HG03175 (cell line): Measurements from ENCODE around the gene LLGL2.
A peak's percentile ranks its signal among the peaks of the same experiment; 100 is the strongest.

Experiments used
- ATAC-seq: cut with Tn5 transposase; IDR thresholded peaks from one replicate; pipeline ENCODE4 v1.9.1; 2021; ENCODE audit warnings: mild to moderate bottlenecking, moderate library complexity; ENCODE audit not compliant: unreplicated experiment

LLGL2 gene

DNA sequence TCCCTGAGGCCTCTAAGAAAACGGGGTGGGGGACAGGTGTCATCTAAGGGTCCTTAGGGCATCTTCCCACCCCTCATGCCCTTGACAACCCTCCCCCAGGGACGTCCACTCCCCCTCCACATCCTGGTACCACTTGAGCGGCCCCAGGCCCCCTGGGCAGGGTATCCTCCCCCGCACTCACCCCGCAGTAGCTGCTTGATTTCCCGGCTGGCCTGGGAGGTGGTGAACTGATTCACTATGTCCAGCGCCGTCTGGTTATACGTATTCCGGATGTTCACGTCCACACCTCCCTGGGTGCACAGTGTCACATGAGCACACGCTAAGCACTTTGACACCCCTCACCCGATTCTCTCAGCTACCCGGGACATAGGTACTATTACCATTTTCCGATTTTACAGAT, 19.9 kb upstream of the LLGL2 start:
- no peak for ATAC-seq

DNA sequence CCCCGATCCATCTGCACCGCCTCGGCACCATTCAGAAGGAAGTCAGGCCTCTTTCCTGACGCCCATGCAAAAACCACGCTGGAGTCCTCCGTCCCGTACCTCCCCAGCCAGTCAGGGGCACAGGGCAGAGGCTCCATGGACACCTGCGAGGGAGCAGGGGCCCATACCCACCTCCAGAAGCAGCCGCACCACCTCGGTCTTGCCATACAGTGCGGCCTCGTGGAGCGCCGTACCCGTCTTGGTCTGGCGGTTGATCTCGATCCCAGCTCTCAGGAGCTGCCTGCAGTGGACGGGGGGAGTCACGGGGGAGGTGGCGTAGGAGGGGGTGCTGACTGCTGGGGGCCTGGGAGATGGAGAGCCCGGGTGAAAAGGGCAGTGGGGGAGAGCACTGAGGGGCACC, 19.4 kb upstream of the LLGL2 start:
- no peak for ATAC-seq

DNA sequence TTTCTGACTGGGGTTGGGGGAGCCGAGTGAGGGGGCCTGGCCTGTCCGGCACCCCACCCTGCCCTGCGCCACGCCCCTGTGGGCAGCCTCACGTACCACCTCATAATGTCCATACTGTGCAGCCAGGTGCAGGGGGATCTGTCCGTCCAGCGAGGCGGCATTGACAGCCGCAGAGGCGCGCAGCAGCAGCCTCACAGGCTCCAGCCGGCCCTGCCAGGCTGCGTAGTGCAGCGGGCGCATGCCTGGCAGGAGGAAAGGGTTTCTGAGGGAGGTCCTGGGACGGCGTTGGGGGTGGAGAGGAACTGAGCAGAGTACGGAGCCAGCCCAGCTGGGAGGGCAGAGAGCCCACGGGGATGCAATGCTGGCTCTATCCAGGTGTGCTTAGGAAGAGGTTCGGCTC, 18.6 kb upstream of the LLGL2 start:
- no peak for ATAC-seq

DNA sequence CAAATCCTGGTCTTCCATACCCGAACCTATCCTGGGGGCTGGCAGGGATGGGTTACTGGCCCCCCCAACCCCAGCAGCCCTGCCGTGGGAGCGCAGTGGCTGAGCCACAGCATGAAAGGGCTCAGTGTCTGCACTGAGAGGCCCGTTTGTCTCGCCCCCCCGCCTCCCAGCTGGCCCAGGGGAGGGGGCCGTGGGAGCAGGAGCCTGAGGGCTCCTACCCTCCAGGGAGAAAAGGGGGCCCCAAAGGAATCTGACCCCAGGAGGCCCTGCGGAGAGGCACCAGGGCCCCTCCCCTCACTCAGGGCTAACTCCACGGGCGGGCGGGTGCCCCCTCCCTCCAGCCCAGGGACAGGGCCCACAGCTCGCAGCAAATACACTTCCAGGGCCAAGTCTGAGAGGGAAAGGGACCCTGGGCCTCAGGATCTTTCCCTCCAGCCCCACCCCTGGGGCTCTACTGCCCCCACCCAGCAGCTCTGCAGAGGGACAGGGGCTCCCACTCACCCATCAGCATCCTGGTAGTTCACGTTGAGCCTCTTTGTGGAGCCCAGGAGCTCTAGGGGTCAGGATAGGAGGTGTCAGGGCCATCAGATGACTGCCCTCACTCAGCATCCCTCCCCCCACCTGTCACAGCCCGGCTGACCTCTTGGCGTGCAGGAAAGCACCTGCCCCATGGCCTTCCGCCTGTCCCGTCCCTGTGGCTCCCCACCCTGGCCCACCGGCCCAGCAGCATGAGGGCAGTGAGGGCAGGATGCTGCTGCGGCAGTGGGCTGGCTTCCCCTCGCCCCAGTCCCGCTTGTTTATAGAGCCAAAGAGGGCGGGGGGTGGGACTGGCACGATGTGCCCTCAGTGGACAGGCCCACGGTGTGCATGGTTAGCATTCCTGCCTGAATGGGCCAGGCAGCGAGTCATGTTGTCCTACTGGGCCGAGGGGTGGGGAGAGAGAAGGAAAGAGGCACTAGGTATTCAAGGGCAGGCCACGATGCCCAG, 17.5 kb upstream of the LLGL2 start:
- ATAC-seq, result no peak

DNA sequence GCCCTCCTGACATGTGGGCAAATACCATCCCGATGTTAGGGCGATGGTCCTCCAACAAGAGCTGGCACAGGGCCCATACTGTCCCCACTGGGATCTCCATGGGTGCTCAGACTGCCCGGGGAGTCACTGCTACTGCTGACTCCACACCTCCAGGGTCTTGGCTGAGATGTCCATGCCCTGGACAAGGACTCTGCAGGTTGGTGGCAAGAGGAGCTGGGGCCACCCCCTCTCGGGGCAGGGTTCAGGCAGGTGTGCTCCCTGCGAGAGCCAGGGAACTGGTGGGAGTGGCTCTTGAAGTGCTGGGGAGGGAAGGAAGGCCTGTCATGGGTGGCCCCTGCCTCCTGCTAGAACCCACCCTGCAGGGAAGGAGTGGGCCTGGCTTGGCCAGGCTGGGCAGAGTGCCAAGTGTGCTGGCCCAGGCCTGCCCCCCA, 16.6 kb upstream of the LLGL2 start:
- ATAC-seq, result no peak

DNA sequence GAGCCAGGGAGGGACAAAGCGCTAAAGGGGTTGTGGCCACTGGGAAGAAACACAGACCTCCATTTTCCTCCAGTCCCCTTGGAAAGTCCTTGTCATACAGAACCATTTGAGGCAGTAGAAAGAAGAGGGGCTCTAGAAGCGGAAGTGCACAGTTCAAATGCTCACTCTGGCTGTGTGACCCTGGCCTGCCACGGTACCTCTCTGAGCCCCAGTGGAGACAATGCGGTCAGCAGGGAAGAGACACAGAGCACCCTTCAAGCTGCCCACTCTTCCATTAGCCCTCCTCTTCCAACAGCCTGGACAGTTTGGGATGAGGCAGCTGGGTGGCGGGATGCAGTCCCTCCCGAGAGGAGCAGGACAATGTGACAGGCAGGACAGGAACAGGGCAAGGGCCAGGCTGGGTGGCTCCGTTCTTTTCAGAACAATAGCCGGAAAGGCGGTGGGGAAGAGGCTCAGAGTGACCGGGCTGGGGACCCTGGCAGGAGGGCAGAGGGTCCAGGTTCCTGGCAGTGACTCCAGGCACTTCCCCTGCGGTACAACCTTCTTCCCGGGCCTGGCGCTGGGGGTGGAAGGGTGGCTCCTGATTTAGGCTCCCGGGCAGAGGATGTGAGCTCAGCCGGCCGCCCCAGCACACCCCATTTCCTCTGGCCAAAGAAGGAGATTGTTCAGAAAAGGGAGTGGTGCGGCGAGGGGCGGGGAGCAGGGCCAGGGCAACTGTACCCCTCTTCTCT, 15.8 kb upstream of the LLGL2 start:
- ATAC-seq, result no peak

DNA sequence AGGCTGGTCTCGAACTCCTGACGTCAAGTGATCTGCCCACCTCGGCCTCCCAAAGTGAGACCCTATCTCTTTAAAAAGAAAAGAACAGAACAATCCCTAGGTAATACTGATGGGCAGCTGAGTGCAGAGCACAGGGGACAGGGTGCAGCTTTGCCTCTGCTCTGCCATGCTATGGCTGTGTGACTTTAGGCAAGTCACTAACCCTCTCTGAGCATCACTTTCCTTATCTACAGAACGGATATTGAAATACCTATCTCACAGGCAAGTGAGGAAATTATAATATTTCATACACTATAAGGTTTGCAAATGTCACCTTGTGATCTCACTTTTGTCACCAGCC, 14.3 kb upstream of the LLGL2 start:
- ATAC-seq, result no peak

DNA sequence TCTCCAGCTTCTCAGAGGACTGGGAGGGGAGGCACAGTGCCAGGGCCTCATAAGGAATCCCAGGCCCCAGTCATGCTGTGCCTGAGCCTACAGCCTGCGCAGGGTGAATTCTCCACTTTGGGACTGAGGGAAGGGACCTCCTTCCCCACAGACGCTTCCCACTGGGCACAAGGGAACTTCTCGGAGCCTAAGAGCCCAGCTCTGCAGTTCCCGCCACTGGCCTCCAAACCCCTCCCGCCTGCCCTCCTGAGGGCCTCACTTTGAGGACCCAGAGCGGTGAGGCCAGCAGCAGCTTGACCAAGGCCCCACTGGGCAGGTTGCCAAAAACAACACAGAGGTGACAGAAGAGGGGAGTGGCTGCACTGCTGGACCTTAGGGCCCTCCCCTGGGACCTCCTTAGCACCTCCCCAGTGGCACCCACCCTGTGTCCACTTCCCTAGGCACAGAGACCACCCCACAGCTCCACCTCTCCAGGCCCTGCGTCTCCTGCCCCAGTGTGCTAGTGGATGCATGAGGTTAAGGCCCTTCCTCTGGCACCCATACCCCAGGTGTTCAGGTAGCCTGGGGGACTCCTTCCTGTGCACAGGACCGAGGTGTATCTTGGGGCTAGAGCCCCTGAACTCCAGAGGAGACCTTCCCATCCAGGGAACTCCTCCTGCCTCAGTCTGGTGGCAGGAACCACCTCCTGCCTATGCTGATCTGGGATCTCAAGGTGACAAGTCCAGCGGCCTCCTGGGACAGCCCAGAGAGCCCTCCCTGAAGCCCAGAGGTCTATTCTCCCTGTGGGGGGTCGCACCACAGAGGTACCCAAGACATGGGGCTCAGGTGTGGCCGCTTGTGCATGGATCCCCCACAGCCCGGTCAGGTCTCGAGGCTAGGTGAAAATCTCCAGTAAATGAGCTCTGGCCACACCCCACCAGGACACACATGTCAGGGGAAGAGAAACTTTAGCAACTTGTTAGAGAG, 13.6 kb upstream of the LLGL2 start:
- no peak for ATAC-seq

DNA sequence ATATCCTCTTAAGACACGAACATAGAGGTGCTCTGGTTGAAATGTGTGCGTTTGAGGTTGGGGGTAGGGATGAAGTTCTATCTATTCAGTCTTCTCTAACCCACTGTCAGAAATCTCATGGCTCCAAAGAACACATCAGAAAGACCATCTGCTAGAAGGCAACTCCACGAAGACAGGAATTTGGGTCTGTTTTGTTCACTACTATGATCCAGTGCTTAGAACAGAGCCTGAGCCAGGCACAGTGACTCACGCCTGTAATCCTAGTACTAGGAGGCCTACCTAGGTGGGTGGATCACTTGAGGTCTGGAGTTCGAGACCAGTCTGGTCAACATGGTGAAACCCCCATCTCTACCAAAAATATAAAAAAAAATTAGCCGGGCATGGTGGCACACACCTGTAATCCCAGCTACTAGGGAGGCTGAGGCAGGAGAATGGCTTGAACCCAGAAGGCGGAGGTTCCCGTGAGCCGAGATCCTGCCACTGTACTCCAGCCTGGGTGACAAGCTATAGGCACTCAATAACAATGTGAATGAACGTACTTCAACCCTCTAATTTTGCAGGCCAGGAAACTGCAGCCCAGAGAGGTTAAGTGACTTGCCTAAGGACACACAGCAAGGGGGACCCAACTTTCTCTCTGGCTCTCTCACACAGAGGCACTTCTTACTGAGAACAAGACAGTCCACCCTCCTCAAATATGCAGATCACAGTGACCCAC, 12.4 kb upstream of the LLGL2 start:
- no peak for ATAC-seq

DNA sequence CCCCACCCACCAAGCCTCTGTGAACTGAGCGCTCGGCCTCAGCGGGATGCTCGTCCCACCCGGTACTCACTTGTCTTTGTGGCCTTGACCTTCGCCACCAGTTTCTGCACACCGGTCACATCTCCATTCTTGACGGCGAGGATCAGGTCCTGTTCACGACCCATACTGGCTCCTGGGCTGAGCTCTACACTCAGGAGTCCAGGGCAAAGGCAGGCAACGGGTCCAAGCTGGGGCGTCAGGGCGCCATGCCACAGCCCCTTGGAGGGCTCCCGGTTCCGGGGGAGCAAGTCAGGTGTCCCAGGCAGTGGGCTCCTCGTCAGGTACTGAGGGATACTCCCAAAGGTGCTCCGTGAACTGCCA, 11.9 kb upstream of the LLGL2 start:
- ATAC-seq, result no peak

DNA sequence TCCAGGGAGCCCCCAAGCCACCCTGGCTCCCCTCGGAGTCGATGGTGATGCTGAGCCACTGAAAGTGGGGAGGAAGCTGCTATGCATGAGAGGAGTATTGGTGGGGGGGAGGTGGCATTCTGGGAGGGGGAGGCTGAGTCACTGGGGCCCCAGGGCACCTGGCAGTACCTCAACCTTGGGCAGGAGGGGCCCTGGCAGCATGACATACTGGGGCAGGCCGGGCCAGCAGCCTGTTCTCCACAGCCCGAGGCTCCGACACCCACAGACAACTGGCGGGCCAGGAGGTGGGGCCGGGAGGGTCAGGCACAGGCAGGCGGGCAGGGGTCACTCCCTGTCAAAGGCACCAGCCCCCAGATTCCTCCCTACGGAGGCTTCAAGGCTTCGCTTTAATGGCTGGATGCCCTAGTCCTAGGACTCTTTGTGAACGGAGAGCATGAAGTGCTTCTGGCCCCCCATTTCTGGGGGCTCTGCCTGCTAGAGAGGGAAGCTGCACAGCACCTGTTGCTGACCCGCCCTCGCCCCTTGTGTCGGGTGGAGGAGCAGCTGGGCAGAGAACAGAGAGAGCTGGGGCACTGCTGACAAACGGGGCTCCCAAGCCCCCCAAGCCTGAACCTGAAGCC, 11.1 kb upstream of the LLGL2 start:
- no peak for ATAC-seq

DNA sequence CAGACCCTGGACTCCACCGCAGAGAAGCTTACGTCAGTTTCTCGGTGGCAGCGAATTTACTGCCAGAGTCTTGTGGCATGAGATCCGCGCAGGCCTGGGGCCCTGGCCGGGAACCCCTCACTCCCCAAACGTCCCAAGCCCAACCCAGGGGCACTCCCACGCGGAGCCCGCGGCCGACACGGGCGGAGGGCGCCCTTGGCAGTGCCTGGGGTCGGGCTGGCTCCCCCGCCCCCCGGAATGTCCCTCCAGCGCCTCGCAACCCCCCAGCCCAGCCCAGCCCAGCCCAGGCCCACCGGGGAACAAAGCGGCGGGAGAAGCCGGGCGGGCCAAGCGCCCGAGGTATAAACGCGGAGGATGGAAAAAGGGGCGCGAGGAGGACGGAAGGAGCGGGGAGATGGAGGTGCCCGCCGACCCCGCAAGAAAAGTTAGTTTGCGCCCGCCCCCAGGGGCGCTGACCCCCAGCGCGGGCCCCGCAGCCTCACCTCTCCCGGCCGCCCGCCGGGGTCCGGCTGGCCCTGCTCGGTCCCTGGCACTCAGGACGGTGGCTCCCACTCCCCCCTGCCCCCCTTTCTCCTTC, 10.5 kb upstream of the LLGL2 start:
- no peak for ATAC-seq

DNA sequence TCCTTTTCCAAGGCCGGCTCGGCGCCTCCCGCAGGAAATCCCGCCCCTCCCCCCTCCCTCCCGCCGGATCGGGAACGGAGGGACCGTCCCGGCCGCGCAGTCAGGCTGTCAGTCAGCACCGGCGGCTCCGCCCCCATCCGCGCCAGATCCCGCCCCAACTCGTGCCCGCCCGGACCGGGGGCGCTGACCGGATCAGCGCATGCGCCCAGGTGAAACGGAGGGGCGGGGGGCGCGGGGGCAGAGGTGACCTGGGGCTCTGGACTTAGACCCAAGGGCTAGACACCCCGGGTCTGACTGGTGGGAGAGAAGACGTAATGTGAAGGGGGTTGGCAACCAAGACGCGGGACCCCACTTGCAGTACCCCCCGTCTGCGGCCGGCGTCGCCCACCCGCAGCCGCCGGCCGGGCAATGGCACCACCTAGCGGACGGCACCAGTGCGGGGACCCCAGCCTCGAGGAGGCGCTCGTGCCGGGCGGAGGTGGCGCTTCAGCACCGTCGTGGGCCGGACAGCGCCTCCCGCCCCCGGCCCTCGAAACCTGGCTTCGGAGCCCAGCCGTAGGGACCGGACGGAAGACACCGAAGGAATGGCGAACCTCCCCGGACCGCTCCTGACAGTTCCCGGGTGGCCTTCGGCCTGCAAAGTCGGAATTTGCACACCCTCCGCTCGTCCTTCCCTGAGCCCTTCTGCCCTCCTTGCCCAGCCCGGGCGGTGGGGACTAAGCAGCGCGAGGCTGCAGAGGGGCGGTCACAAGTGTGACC, 9.8 kb upstream of the LLGL2 start, which contains the start of gene CASKIN2:
TSS of gene CASKIN2 (minus strand) at position 42 of the 759 bp plus-strand sequence. CDS start 1,733 bp downstream, outside the sequence.
- peak; percentile 48 for ATAC-seq

DNA sequence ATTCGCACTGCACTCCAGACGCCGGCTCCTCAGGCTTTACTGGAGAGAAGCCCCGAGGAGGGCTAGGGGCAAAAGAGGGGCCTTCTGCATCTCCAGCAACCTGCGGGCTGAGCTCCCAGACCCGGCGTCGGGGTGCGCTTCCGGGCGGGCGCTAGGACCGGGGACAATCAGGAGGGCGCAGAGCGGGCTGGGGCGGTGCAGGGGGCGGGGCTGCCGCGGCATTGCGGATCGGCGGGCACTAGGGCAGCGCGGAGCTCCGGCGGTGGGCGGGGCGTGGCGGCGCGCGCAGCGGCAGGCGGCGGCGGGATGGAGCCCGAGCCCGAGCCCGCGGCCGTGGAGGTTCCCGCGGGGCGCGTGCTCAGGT, 9.3 kb upstream of the LLGL2 start, which contains the start of gene TSEN54:
TSS of gene TSEN54 (plus strand) at position 274 of the 364 bp plus-strand sequence. CDS start at position 307, 33 bp downstream.
- peak; percentile 74 for ATAC-seq

DNA sequence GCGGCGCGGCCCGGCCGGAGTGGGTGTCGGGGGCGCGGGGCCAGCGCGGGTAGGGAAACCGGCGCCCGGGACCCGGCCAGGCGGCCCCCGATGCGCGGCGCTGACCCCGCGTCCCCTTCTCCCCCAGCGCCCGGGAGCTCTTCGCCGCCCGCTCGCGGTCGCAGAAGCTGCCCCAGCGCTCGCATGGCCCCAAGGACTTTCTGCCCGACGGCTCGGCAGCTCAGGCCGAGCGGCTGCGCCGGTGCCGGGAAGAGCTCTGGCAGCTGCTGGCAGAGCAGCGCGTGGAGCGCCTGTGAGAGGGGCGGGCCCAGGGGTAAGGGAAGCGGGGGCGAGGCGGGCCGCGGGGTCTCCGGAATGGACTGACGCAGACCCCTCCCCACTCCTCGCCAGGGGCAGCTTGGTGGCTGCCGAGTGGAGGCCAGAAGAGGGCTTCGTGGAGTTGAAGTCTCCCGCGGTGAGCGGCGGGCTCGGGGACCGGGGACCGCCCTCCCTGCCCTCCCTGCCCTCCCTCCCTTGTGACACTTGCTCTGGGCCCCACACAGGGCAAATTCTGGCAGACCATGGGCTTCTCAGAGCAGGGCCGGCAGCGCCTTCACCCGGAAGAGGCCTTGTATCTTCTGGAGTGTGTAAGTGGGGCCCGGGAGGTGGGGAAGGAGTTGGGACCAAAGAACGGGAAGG, 8.7 kb upstream of the LLGL2 start:
- peak; percentile 18 for ATAC-seq

DNA sequence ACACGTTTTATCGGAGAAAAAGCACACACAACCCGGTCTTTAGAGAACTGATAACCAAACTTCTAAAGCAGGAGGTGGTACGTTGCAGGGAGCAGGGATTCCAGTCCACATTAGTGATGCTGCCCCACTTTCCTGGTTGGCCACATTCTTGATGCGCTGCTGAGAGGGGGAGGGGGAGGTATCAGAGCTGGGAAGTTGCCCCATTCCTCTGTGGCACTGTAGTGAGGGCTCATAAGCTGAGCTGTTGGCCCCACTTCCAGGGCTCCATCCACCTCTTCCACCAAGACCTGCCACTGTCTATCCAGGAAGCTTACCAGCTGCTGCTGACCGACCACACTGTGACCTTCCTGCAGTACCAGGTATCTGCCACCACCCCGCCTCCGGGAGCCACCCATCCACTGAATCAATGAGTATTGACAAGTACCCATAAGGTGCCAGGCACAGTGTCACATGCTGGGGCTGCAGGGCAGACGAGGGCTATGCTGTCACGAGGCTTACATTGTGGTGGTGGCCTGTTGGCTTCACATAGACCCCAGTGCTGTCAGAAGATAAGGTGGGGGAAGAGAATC, 8.1 kb upstream of the LLGL2 start:
- no peak for ATAC-seq

DNA sequence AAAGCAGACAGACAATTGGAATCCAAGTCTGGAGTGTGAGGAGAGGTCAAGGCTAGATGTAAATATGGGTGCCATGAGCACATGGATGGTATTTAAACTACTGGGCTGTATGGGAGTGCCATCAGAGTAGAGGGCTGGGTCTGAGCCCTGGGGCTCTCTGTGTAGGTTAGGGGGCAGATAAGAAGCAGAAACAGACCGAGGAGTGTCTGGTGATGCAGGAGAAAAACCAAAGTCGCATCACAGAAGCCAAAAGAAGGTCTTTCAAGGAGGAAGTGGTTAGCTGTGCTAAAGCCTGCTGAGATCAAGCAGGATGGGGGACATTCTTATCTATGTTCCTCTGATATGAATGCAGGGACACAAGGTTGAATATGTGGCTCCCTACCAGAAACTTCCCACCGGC, 7.3 kb upstream of the LLGL2 start:
- ATAC-seq, result no peak
